Measurements from ENCODE around the gene NAA50.

The NAA50 gene

GRCh38 chr3:113754494-113755159 is 8.6 kb upstream of the NAA50 start:
- no peak overlapping the region for H3K4me3 ChIP-seq (replicated peaks; ENCODE audit: low read depth, low read length)
- no peak for DNase-seq (ENCODE audit: low read depth)
- no peak for TF ChIP-seq CTCF (IDR thresholded peaks at IDR 0.05; ENCODE audit: low read length, missing control alignments)

- TF ChIP-seq CTCF (IDR thresholded peaks at IDR 0.05; ENCODE audit: low read length, missing control alignments) = no peak
- H3K4me3 ChIP-seq (replicated peaks; ENCODE audit: low read depth, low read length) = no peak overlapping the region
- no peak for DNase-seq (ENCODE audit: low read depth)
These were observed 7.4 kb upstream of the NAA50 start for GRCh38 chr3:113753376-113753985.

- TF ChIP-seq CTCF (IDR thresholded peaks at IDR 0.05; ENCODE audit: low read length, missing control alignments) = no peak
- no peak overlapping the region for H3K4me3 ChIP-seq (replicated peaks; ENCODE audit: low read depth, low read length)
- DNase-seq (ENCODE audit: low read depth) = peak; percentile 18
These were observed 5.1 kb upstream of the NAA50 start for GRCh38 chr3:113751141-113751540.

- peak; percentile 12 for DNase-seq (ENCODE audit: low read depth)
- no peak for TF ChIP-seq CTCF (IDR thresholded peaks at IDR 0.05; ENCODE audit: low read length, missing control alignments)
- H3K4me3 ChIP-seq (replicated peaks; ENCODE audit: low read depth, low read length) = peak overlapping the region; percentile 97
These were observed 1.4 kb upstream of the NAA50 start for GRCh38 chr3:113747283-113748046.

GRCh38 chr3:113746548-113747282 is 666 bp upstream of the NAA50 start, which contains the start of gene ATP6V1A:
ATP6V1A (plus strand) TSS chr3:113747035; CDS start chr3:113778754, 31,719 bp downstream.
- DNase-seq (ENCODE audit: low read depth) = peak; percentile 96
- TF ChIP-seq CTCF (IDR thresholded peaks at IDR 0.05; ENCODE audit: low read length, missing control alignments) = no peak
- H3K4me3 ChIP-seq (replicated peaks; ENCODE audit: low read depth, low read length) = peak within 1 kb of the TSS; percentile 97

- peak overlapping the region; percentile 97 for H3K4me3 ChIP-seq (replicated peaks; ENCODE audit: low read depth, low read length)
- peak; percentile 71 for TF ChIP-seq CTCF (IDR thresholded peaks at IDR 0.05; ENCODE audit: low read length, missing control alignments)
- DNase-seq (ENCODE audit: low read depth) = peak; percentile 91
These were observed 901 bp downstream of the NAA50 start for GRCh38 chr3:113744941-113745755.

Measured in fibroblast of pulmonary artery (primary cell).